Subcutaneous adipose tissue (tissue), 4 donors: ENCODE results near the gene ACTL6B. TPM values are rescaled to one million over a fixed set of nuclear protein-coding genes. Genes with fewer than 3 reads are reported as not detected.

Experiments
- CTCF ChIP-seq: fragments of 450-650 bp; IDR thresholded peaks from one replicate; pipeline ENCODE4 v1.5.1; 2016; ENCODE audit warnings: low read depth, mild to moderate bottlenecking, control low read depth, antibody characterized with exemption, moderate library complexity
- total RNA-seq, 4 donors: library from RNA; depleted of rRNA; stranded (reverse); fragments of >200 nt; gene quantifications; one replicate each; pipeline ENCODE4 v1.1.0, GENCODE V29; 2016

Gene ACTL6B
- total RNA-seq, 4 donors from 2014 or later: not detected

- TF ChIP-seq CTCF: no peak
These were observed 35.7 kb upstream of the ACTL6B start for GRCh38 chr7:100691676-100692577.

GRCh38 chr7:100689230-100690135, 33.2 kb upstream of the ACTL6B start:
- no peak for TF ChIP-seq CTCF

GRCh38 chr7:100688326-100688860, 32.1 kb upstream of the ACTL6B start:
- no peak for TF ChIP-seq CTCF

GRCh38 chr7:100687751-100688300, 31.6 kb upstream of the ACTL6B start:
- TF ChIP-seq CTCF: no peak

- no peak for TF ChIP-seq CTCF
These were observed 31.0 kb upstream of the ACTL6B start for GRCh38 chr7:100687261-100687660.

- no peak for TF ChIP-seq CTCF
These were observed 30.6 kb upstream of the ACTL6B start for GRCh38 chr7:100686822-100687211.
